GM21786 (cell line): ENCODE results near the gene ERC2.

Experiments
- ATAC-seq: cut with Tn5 transposase; IDR thresholded peaks from one replicate; pipeline ENCODE4 v1.9.1; 2021; ENCODE audit not compliant: unreplicated experiment

The ERC2 gene

GRCh38 chr3:55609230-55609827 is 858.9 kb downstream of the ERC2 start:
- no peak for ATAC-seq

GRCh38 chr3:55608301-55608937 is 859.8 kb downstream of the ERC2 start:
- ATAC-seq, result no peak

DNA sequence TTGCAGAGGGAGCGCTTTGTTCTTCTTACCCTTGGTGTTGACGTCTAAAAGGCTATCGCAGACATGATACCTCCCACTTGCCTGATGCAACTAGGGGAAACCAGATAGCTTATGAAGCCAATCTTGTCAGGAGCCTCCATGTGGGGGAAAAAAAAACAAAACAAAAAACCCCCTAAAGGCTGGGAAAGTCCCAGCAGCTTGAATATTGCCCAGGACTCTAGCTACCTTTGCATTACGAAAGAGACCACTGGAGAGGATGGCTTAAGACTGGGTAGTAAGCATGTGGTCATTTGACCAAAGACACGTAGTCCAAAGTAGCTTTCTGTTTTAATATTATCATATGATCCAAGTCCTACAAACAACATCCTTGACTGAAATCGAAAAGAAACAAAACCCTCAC is 860.4 kb downstream of the ERC2 start:
- peak; percentile 85 for ATAC-seq

DNA sequence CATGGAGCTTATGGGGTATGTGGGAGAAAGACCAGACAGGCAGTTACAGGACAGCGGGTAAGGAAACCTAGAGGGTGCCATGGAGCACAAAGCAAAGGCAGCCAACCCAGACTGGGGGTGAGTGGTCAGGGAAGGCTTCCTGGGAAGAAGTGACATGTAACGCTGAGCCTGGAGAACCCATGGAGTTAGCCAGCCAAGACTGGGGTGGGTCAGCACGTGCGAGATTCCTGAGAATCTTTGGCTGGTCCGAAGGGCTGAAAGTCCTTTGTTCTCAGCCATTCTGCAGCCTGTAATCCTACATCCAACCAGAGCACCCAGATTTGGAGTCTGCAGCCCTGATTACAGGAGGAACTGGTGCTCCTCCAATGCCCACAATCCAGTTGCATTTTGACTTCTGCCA is 861.1 kb downstream of the ERC2 start:
- no peak for ATAC-seq

- ATAC-seq, result no peak
Observed at GRCh38 chr3:55605443-55606236, 862.6 kb downstream of the ERC2 start.

DNA sequence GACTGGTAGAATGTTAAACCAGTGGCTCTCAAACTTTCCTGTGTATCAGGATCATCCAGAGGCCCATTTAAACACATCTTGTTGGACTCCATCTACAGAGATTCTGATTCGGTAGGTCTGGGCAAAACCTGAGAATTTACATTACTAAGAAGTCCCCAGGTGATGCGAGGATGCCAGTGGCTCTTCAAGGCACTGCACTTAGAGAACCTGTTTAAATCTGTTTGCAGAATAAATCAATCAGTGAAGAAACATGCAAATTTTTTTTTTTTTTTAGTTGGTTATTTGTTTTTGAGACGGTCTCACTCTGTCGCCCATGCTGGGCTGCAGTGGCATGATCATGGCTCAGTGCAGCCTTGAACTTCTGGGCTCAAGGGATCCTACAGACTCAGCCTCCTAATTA is 863.4 kb downstream of the ERC2 start:
- no peak for ATAC-seq

GRCh38 chr3:55604402-55604801 is 863.9 kb downstream of the ERC2 start:
- ATAC-seq, result no peak

DNA sequence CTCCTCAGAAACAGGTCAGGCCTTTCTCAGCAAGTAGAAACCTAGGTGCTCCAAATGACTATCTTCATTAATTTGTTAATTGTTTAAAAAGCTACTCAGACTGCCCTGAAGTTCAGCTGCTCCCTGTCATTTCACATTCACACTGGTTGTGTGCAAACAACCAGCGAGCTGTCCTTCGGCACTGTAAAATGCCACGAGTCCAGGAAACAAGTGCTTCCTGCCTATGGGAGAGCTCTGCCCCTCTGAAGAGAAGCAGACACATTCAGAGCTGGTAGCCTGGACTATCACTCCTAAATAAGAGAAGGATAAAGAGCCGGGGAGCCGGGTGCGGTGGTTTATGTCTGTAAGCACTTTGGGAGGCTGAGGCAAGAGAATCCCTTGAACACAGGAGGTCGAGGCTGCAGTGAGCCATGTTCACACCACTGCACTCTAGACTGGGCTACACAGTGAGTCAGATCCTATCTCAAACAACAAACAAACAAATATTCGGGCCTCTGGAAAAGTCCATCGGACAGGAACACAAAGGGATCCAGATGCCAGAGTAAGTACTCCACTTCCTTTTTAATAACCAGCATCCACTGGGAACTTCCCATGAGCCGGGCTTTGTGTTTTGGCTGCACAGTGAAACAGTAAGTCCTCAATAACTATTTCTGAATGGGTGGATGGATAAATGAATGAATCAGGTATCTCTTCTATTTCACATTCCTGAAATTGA is 866.7 kb downstream of the ERC2 start:
- ATAC-seq, result no peak

DNA sequence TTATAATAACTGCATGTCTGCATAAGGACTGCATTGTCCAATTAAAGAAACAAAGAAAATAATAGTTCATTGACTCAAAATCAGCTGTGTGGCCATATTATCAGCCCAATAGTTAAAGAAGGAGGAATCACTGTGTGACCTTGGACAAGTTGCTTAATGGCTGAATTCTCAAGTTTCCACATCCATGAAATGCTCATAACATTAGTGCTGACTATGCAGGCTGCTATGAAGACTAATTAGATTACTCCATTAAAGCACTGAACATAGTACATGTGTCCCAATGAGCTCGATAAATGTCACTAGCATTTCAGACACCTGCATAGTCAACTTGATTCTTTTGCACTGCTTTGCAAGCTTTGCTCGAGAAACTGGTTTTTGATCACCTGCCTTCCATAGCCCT is 870.0 kb downstream of the ERC2 start:
- ATAC-seq, result no peak

- no peak for ATAC-seq
Observed at GRCh38 chr3:55597641-55598040, 870.6 kb downstream of the ERC2 start.

GRCh38 chr3:55596212-55596611 is 872.1 kb downstream of the ERC2 start:
- no peak for ATAC-seq

DNA sequence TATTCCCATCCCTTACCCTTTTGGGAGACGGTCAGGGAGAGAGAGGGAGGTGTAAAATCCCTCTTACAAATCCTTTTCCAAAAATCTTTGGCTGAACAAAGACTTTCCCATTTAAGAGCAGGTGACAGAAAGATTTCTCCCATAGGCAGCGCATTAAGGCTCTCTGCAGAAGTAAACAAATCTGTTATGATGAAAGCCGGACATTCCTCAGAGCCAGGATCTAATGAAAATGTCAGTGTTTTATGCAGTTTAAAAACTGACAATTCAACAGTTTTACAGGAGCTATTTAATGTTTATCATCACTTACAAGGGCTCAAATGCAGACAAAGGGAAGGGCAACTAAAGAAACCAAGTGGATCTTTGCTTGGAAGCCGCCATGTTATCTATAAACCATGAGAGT is 872.8 kb downstream of the ERC2 start:
- ATAC-seq, result no peak

- no peak for ATAC-seq
Observed at GRCh38 chr3:55592572-55592971, 875.7 kb downstream of the ERC2 start.

- ATAC-seq, result no peak
Observed at GRCh38 chr3:55591888-55592287, 876.4 kb downstream of the ERC2 start.

- no peak for ATAC-seq
Observed at GRCh38 chr3:55588146-55588765, 880.0 kb downstream of the ERC2 start.

DNA sequence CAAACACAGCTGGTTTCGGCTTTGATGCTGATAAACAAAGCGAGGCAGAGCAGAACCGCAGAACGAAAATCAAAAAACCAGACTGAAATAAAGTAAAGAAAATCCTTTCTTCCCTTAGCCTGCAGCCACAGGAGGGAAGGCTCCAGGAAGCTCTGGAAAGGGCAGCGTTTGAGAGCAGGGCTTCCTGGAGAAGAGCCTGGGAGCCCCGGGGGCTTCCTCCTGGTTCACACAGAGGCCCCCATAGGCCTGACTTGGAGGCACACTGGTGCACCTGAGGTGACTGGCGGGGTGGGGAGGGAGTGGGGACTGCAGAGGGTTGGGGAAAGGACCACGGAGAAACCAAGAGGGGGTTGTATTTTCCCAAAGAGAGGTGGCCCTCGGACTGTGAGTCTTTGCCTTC is 882.4 kb downstream of the ERC2 start:
- ATAC-seq, result no peak

GRCh38 chr3:55584716-55585368 is 883.4 kb downstream of the ERC2 start:
- no peak for ATAC-seq

- no peak for ATAC-seq
Observed at GRCh38 chr3:55584030-55584429, 884.2 kb downstream of the ERC2 start.

- ATAC-seq, result no peak
Observed at GRCh38 chr3:55583475-55583874, 884.8 kb downstream of the ERC2 start.

GRCh38 chr3:55579496-55579895 is 888.8 kb downstream of the ERC2 start:
- ATAC-seq, result no peak
